Heart left ventricle (tissue), 16 donors: ENCODE data around the gene HNRNPK. TPM values are rescaled to one million over a fixed set of nuclear protein-coding genes. Genes with fewer than 3 reads are reported as not detected.

ENCODE experiments used
- ATAC-seq, 4 donors: fragments of 200-7000 bp; cut with Tn5 transposase; one replicate each; pipeline ENCODE4 v1.9.1; 2020 to 2022; ENCODE audit warnings: moderate library complexity in 4 of 4, mild to moderate bottlenecking in 3 of 4, moderate number of reproducible peaks in 1 of 4
- DNase-seq, 5 donors: peaks; one replicate each; pipeline ENCODE4 v3.0.0-alpha.2; 2020
- H3K27ac ChIP-seq, 12 donors: fragments of 200-600 bp; sonication (generic) in 4 of 12; one replicate each; pipeline versions ENCODE4 v1.5.0 to v1.8.0; 2016 to 2022; ENCODE audit warnings: mild to moderate bottlenecking in 2 of 12
- H3K27me3 ChIP-seq, 9 donors: fragments of 200-600 bp; sonication (generic) in 2 of 9; one replicate each; pipeline versions ENCODE4 v1.5.1 to v1.8.0; 2016 to 2022; ENCODE audit warnings: mild to moderate bottlenecking in 3 of 9
- H3K36me3 ChIP-seq, 9 donors: fragments of 200-600 bp; sonication (generic) in 2 of 9; one replicate each; pipeline versions ENCODE4 v1.5.0 to v1.8.0; 2018 to 2022; ENCODE audit warnings: mild to moderate bottlenecking in 2 of 9
- H3K4me1 ChIP-seq, 12 donors: fragments of 200-600 bp; sonication (generic) in 4 of 12; one replicate each; pipeline versions ENCODE4 v1.5.0 to v1.8.0; 2016 to 2022; ENCODE audit warnings: mild to moderate bottlenecking in 3 of 12
- H3K4me3 ChIP-seq, 12 donors: fragments of 200-600 bp; sonication (generic) in 4 of 12; one replicate each; pipeline versions ENCODE4 v1.5.0 to v1.8.0; 2017 to 2022; ENCODE audit warnings: mild to moderate bottlenecking in 9 of 12, moderate library complexity in 4 of 12
- H3K9me3 ChIP-seq, 12 donors: fragments of 200-600 bp; sonication (generic) in 4 of 12; one replicate each; pipeline versions ENCODE4 v1.5.0 to v1.8.0; 2016 to 2022; ENCODE audit warnings: mild to moderate bottlenecking in 1 of 12
- CTCF ChIP-seq, 12 donors: fragments of 200-600 bp; sonication (generic) in 4 of 12; IDR thresholded peaks; one replicate each; pipeline versions ENCODE4 v1.5.0 to v1.8.0; 2018 to 2022; ENCODE audit warnings: antibody characterized with exemption in 12 of 12, mild to moderate bottlenecking in 5 of 12
- POLR2A ChIP-seq, 2 donors: fragments of 450-650 bp; IDR thresholded peaks; one replicate each; pipeline ENCODE4 v1.6.1; 2017; ENCODE audit warnings: antibody characterized with exemption in 2 of 2, mild to moderate bottlenecking in 2 of 2, moderate library complexity in 2 of 2
- WGBS, 4 donors: extraction: QIAGEN DNeasy Blood & Tissue Kit in 2 of 4; methylation state at CpG; one replicate each; pipeline versions ENCODE4 v1.1.5 to v1.1.7; 2013 to 2018; 5-methylcytosine and 5-hydroxymethylcytosine counted together
- intact Hi-C, 10 donors: fragments of 100-400 bp; cut with DNase I; formaldehyde crosslinking; loops; one replicate each; pipeline versions ENCODE4 v1.11.1 to v1.14.2; 2022
- polyA plus RNA-seq, 2 donors: library from polyadenylated mRNA; stranded (reverse); fragments of 200-250 nt; gene quantifications; one replicate each; pipeline ENCODE4 v1.2.3, GENCODE V29; 2013
- total RNA-seq, 9 donors: library from RNA; depleted of rRNA in 2 of 9; stranded (reverse); fragments of >200 nt in 2 of 9; fragmentation: NEBNext Ultra II Directional in 3 of 9; extraction: Animal tissue kit (Norgen Biotek cat#: 25700) in 3 of 9; gene quantifications; one replicate each; pipeline versions ENCODE4 v1.1.0 to v1.2.4, GENCODE V29; 2016 to 2023
- donor health status: ischemic (EF 13 %, LVEDD 7.1; RV severe dilation, severe dysfunction).
- donor health status: healthy with polysubstance abuse.
- donor health status: DM: no; HTN: yes; CAD: no.
- donor health status: DM: no; HTN: no; CAD: no.
- donor health status: ischemic (EF 25% LVEDD 6.9; RV normal size, moderate dysfunction).
- donor health status: ischemic (EF 25% LVEDD 5.7; RV mildly dilated, moderate dysfunction).
- donor health status: healthy.
- donor health status: DM: yes; HTN: yes; CAD: no.
- donor health status: ischemic (EF 35%, LVEDD 5.7; RV mildly dilated, moderate dysfunction).
- donor health status: nonischemic (EF 11% LVEDD 7.7; RV severe dilation, severe dysfunction).
- donor health status: DM: yes; HTN: yes; CAD: no.
- donor health status: PGD.
- donor health status: ischemic (EF 29% LVEDD 5.4; RV normal size, mild dysfunction).
- donor health status: nonischemic (EF 23%, LVEDD 6.1; RV moderate dilation, normal function).

HNRNPK gene
- total and polyA plus RNA-seq, 11 donors: 127 to 388 (median 318) TPM

GRCh38 chr9:83932011-83932410, 48.0 kb downstream of the HNRNPK start:
- ATAC-seq: no peak
- H3K36me3 ChIP-seq: no peaks in the 10 kb centered on the region

GRCh38 chr9:83930881-83931280, 49.1 kb downstream of the HNRNPK start:
- 87 to 92% (median 89%) methylated on average over 5 of the region's 5 CpGs for WGBS, 4 donors
- no peaks in the 10 kb centered on the region for H3K36me3 ChIP-seq
- DNase-seq: no peak
- intact Hi-C loops: no loop called here
- no peak overlapping the region for H3K27ac ChIP-seq
- no peaks in the 10 kb centered on the region for H3K27me3 ChIP-seq
- TF ChIP-seq POLR2A (IDR thresholded peaks at IDR 0.05) (no peak), CTCF (IDR thresholded peaks at IDR 0.05) (no peak)
- no peak for ATAC-seq
- peaks cover 0 to 25% (median 5%) of the 10 kb centered on the region in 12 donors for H3K4me1 ChIP-seq
- H3K4me3 ChIP-seq: no peak overlapping the region
- no peaks in the 10 kb centered on the region for H3K9me3 ChIP-seq

More at GRCh38 chr9:83932011-83932410, 48.0 kb downstream of the HNRNPK start:
- Histone ChIP-seq H3K9me3 (no peaks in the 10 kb centered on the region), H3K27ac (no peak overlapping the region), H3K4me1 (peaks cover 0 to 31% (median 5%) of the 10 kb centered on the region in 12 donors), H3K27me3 (no peaks in the 10 kb centered on the region), H3K4me3 (no peak overlapping the region)
- no peak for TF ChIP-seq CTCF (IDR thresholded peaks at IDR 0.05)
- TF ChIP-seq POLR2A (IDR thresholded peaks at IDR 0.05): no peak
- intact Hi-C loops: no loop called here
- no peak for DNase-seq
- 86 to 94% (median 88%) methylated on average over 2 of the region's 2 CpGs for WGBS, 4 donors

- TF ChIP-seq POLR2A (IDR thresholded peaks at IDR 0.05) (no peak), CTCF (IDR thresholded peaks at IDR 0.05) (no peak)
- WGBS, 4 donors: 97 to 100% (median 98%) methylated on average over 1 of the region's 1 CpG
- no peak overlapping the region for H3K27ac ChIP-seq
- no peaks in the 10 kb centered on the region for H3K36me3 ChIP-seq
- no peak overlapping the region for H3K4me3 ChIP-seq
- no peak for DNase-seq
- intact Hi-C loops: loop anchor here in 1 of 10 donors (10.0 kb wide), 1 partner anchor 303 kb away; the partner anchor contains the start of gene IDNK
- no peaks in the 10 kb centered on the region for H3K27me3 ChIP-seq
- H3K9me3 ChIP-seq: no peaks in the 10 kb centered on the region
- ATAC-seq: no peak
- H3K4me1 ChIP-seq: no peaks in the 10 kb centered on the region
These were observed 52.4 kb downstream of the HNRNPK start for GRCh38 chr9:83927591-83927990.

- H3K9me3 ChIP-seq: no peaks in the 10 kb centered on the region
- intact Hi-C loops: loop anchor here in 4 of 10 donors (5.0 to 10.0 kb wide), 2 partner anchors 61 to 296 kb away; partner anchors contain the start of genes HNRNPK (in 3 of the 4), RMI1 (in 3 of the 4) and IDNK (in 1 of the 4)
- peak; percentile 99 to 100 (median 99) for DNase-seq
- H3K4me3 ChIP-seq: peak within 1 kb of the TSS; percentile 65 to 96 (median 76)
- H3K4me1 ChIP-seq: peaks cover 0 to 12% (median 5%) of the 10 kb centered on the region in 12 donors
- ATAC-seq: peak; percentile 98 to 99 (median 99)
- 0 to 1% (median 1%) methylated on average over 30 to 92 of the region's 92 CpGs for WGBS, 4 donors
- peaks cover 0 to 4% (median 0%) of the 10 kb centered on the region in 9 donors for H3K36me3 ChIP-seq
- peak in 11 of 12 donors; percentile 21 to 56 (median 37) for TF ChIP-seq CTCF (IDR thresholded peaks at IDR 0.05)
- TF ChIP-seq POLR2A (IDR thresholded peaks at IDR 0.05): peak; percentile 26 to 89
- H3K27me3 ChIP-seq: no peaks in the 10 kb centered on the region
- H3K27ac ChIP-seq: peak within 1 kb of the TSS; percentile 66 to 98 (median 92)
These were observed 58.9 kb downstream of the HNRNPK start, which contains the start of gene KIF27 for GRCh38 chr9:83920927-83921707. Gene KIF27, minus strand, starts transcription at chr9:83921432. Its CDS starts 5,841 bp downstream, at chr9:83915591.
